Measurements from ENCODE around the gene CCDC82.

- TF ChIP-seq CTCF (IDR thresholded peaks at IDR 0.05) = no peak
- TF ChIP-seq POLR2A (IDR thresholded peaks at IDR 0.05) = no peak
Observed at GRCh38 chr11:96424693-96425092, 35.0 kb upstream of the CCDC82 start.

Data from body of pancreas (tissue), 4 donors.